Fibroblast of skin of left biceps (primary cell): ENCODE measurements around the gene DLG1.

Experiments used
- DNase-seq, 2 experiments: peaks; one replicate each; pipeline ENCODE4 v3.0.0-alpha.2; 2013; ENCODE audit warnings: low read depth in 2 of 2

DLG1 gene

DNA sequence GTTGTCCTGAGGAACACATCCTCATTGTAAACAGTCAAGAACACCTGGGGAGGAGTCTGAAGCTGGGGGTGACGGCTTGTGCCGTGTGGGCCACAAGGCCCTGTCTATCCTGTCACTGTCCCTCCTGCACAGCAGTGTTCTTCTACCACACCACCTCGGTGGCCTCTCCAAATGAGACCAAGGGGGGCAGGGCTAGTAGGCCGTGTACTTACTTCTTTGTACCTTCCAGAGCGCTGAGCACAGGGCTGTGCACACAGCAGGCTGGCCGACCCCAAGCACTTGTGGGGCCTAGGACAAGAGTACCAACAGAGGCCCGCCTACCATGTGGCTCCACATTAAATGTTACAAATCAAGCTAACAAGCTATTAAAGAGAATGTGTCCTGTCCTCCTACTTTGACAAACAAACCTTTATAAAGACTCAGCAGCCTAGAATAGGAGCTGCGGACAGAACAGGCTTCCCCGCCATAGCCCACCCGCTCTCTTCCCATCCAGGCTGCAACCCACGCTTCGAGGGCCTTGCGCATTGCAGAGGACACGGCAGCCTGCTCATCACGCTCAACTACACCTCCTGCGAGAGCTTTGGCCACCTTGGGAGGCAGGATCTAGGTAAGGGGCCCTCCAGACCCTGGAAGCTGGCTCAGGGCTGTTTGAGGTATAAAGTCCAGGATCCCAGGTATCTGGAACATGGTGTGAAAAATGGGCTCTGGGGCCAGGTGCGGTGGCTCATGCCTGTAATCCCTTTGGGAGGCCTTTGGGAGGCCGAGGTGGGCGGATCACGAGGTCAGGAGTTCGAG, 299.2 kb downstream of the DLG1 start:
- DNase-seq: no peak

DNA sequence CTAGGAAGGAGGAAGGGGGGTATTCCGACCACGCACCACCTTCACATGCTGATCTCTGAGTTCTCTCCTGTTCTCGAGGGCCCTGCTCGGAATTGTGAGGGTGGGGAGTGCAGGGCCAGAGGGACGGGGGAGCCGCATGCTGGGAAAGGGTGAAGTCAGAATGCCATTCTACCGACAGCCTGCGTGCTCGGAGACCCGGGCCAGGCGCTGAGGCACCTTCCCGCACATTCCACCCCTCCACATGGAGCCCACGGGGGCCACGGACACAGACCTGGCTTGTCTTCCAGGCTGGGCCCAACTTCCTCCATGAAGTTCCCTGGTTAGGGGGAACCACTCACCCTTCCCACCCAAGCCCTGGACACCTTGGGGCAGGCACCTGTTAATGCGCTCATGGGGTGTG, 301.1 kb downstream of the DLG1 start:
- no peak for DNase-seq

DNA sequence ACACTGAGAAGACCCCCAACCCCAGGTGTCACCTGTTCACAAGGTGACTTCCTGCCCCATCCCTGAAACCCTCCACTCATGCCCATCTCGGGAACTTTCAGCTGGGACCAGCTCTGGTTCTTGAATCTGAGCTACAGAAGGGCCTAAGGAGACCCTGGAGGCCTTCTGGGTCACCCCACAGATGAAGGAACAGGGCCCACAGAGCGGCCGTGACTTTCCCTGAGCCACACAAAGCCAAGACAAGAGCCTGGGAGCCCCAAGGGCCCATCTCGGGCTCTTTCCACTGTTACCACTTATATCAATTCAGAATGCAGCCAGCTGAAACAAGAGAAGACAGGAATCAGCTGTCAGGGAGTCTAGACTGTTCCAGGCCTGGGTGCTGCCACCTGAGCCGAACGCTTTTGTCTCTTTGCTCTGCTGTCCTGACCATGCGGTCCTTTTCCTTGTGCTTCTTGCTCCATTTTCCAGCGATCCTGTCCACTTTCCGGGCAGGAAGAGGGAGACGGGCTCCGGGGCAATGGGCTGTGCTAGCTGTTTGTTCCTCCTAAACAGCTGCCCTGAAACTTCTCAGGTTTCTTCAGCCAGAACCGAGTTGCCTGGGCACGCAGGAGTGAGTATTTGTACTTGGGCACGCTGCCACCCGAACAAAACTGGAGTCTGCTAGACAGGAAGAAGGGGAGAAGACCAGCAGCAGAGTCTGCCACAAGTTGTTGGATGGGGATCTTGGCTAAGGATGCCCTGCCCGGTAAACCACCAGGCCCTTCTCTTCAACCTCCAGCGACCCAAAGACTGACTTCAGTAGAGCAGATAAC, 301.8 kb downstream of the DLG1 start:
- DNase-seq: no peak

DNA sequence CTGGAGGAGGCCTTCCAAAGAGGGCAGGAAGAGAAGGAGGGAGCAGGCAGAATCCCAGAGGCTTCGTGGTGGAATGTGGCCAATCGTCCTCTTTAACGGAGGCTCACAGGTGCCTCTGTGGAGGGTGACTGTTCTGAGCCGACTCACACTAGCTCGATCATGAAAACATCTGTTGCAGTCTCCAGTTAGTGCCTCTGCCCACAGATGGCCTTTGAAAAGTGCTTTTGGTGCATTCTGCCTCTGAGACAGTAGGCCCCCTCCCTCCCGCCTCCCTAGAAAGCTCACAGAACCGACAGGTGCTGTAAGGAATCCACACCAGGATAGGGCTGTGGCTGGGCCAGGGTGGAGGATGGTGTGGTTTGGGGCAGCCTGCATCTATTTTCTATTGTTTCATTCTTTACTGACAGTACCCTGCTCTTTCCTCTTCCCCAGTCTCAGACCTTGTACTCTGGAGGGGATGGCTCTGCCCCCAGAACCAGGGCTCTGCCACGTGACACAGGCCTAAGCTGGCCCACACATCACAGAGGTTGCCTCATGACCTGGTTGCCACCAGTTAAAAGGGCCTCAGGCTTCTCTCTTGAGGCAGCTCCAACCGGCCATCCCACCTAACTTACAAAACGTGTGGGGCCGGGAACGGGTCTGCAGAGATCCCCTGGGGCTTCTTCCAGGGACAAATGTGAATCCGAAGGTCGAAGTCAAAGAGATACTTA, 302.6 kb downstream of the DLG1 start:
- no peak for DNase-seq

DNA sequence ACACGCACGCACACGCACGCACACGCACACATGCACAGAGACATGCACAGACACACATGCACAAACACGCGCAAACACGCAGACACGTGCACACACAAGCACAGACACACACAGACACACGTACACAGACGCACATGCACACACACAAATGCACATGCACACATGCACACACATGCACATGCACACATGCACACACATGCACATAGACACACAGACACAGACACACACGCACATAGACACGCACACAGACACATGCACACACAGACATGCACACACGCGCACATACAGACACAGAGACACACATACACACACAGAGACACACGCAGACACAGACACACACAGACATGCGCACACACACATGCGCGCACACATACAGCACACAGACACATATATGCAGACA, 303.4 kb downstream of the DLG1 start:
- DNase-seq: no peak

- no peak for DNase-seq
These were observed 304.4 kb downstream of the DLG1 start for GRCh38 chr3:196994056-196994455.
